GM12878 (cell line): ENCODE measurements around the gene ASTN1. TPM values are rescaled to one million over a fixed set of nuclear protein-coding genes. Genes with fewer than 3 reads are reported as not detected.

ENCODE experiments used
- ATAC-seq: fragments of 200-7000 bp; cut with Tn5 transposase; 3 replicates; pipeline ENCODE4 v1.9.1; 2020; ENCODE audit warnings: mild to moderate bottlenecking, moderate library complexity
- BruUV-seq: library from RNA; stranded (reverse); fragments of 400-500 nt; replicated peaks from 2 replicates; lab custom pipeline; 2021; lab: Mats Ljungman, UMichigan
- CTCF ChIA-PET: fragments of 300-600 bp; sonication (Branson Sonifier 250); formaldehyde crosslinking; extraction: SDS; loops from one replicate; lab custom pipeline; 2021; ENCODE audit warnings: inconsistent platforms; lab: Yijun Ruan, JAX
- POLR2A ChIA-PET: fragments of 350-600 bp; formaldehyde crosslinking; extraction: SDS; loops from one replicate; lab custom pipeline; 2021; ENCODE audit warnings: inconsistent platforms; lab: Charles Lee
- RAD21 ChIA-PET: fragments of 300-600 bp; sonication (Branson Sonifier 250); formaldehyde crosslinking; loops from one replicate; lab custom pipeline; 2023; ENCODE audit warnings: antibody characterized with exemption; ENCODE audit not compliant: unreplicated experiment; lab: Charles Lee
- SMC1A ChIA-PET: fragments of 300-600 bp; sonication (Branson Sonifier 250); formaldehyde crosslinking; loops from one replicate; lab custom pipeline; 2023; ENCODE audit not compliant: unreplicated experiment, uncharacterized antibody; lab: Charles Lee
- DNase-seq: peaks from one replicate; pipeline ENCODE4 v3.0.0-alpha.2; 2011; ENCODE audit warnings: low read depth, low spot score
- FAIRE-seq: peaks from 3 replicates; lab custom pipeline; 2011; peaks lifted over from hg19 to GRCh38; lab: Jason Lieb, UNC
- H2AFZ ChIP-seq: 2 replicates; pipeline ENCODE4 v1.6.0; 2011; ENCODE audit warnings: low read depth, low read length, control low read depth; ENCODE audit not compliant: control insufficient read depth
- H3K27ac ChIP-seq: 2 replicates; pipeline ENCODE4 v1.5.1; 2011; ENCODE audit warnings: control low read depth; ENCODE audit not compliant: control insufficient read depth, insufficient read depth
- H3K27me3 ChIP-seq, 2 experiments: replicated peaks in 1 of 2; 2 replicates each; pipeline versions ENCODE4 v1.6.0 to v1.6.1; 2011; ENCODE audit warnings: low read length in 1 of 2; ENCODE audit not compliant: control insufficient read depth in 2 of 2, insufficient read depth in 2 of 2
- H3K36me3 ChIP-seq, 2 experiments: 2 replicates each; pipeline ENCODE4 v1.5.1; 2011; ENCODE audit warnings: low read length in 1 of 2; ENCODE audit not compliant: control insufficient read depth in 2 of 2, insufficient read depth in 2 of 2
- H3K4me1 ChIP-seq: 2 replicates; pipeline ENCODE4 v1.6.1; 2011; ENCODE audit warnings: mild to moderate bottlenecking, low read length, moderate library complexity, mixed read lengths; ENCODE audit not compliant: control insufficient read depth, insufficient read depth
- H3K4me2 ChIP-seq: 2 replicates; pipeline ENCODE4 v1.6.0; 2011; ENCODE audit warnings: control low read depth; ENCODE audit not compliant: control insufficient read depth, insufficient read depth
- H3K4me3 ChIP-seq: fragments of 200-600 bp; sonication (generic); 2 replicates; pipeline ENCODE4 v1.5.1; 2016
- H3K79me2 ChIP-seq: 2 replicates; pipeline ENCODE4 v1.6.0; 2011; ENCODE audit warnings: low read length; ENCODE audit not compliant: control insufficient read depth, insufficient read depth
- H3K9ac ChIP-seq: 2 replicates; pipeline ENCODE4 v1.8.0; 2011; ENCODE audit warnings: low read length, control low read depth, mixed read lengths; ENCODE audit not compliant: control insufficient read depth, insufficient read depth
- H3K9me3 ChIP-seq: replicated peaks from 3 replicates; pipeline ENCODE4 v1.5.1; 2011; ENCODE audit warnings: mild to moderate bottlenecking, low read length; ENCODE audit not compliant: control insufficient read depth, insufficient read depth
- H4K20me1 ChIP-seq: 2 replicates; pipeline ENCODE4 v1.6.0; 2011; ENCODE audit not compliant: control insufficient read depth, insufficient read depth
- BHLHE40 ChIP-seq, 2 experiments: fragments of 450-650 bp in 1 of 2; IDR thresholded peaks; 2 replicates each; pipeline ENCODE4 v1.6.1; 2011 to 2017; ENCODE audit warnings: low read depth in 2 of 2, borderline replicate concordance in 1 of 2, improper control_type of control experiment in 1 of 2, low read length in 1 of 2, mild to moderate bottlenecking in 1 of 2
- ESRRA ChIP-seq: IDR thresholded peaks from 2 replicates; pipeline ENCODE4 v1.6.1; 2012; ENCODE audit warnings: mild to moderate bottlenecking, low read length, improper control_type of control experiment
- PML ChIP-seq: IDR thresholded peaks from 2 replicates; pipeline ENCODE4 v1.6.1; 2012; ENCODE audit warnings: low read length, inconsistent platforms
- RBBP5 ChIP-seq: fragments of 200-600 bp; sonication (generic); conservative IDR thresholded peaks from 2 replicates; pipeline ENCODE4 v1.6.1; 2016
- RUNX3 ChIP-seq: IDR thresholded peaks from 2 replicates; pipeline ENCODE4 v1.6.1; 2012; ENCODE audit warnings: low read length, inconsistent platforms
- YBX1 ChIP-seq: fragments of 450-650 bp; IDR thresholded peaks from 2 replicates; pipeline ENCODE4 v1.6.1; 2016; ENCODE audit warnings: antibody characterized with exemption
- WGBS: methylation state at CpG from one replicate; pipeline ENCODE4 v1.1.6; 2016; ENCODE audit warnings: low lambda C conversion rate; ENCODE audit not compliant: insufficient replicate concordance, insufficient coverage; ENCODE audit errors: missing lambda C conversion rate; 5-methylcytosine and 5-hydroxymethylcytosine counted together
- in situ Hi-C: fragments of 300-500 bp; cut with MboI; formaldehyde crosslinking; loops from 9 replicates; pipeline ENCODE4 v1.14.3; 2018; ENCODE audit warnings: mixed read lengths
- intact Hi-C: fragments of 100-400 bp; cut with micrococcal nuclease; formaldehyde crosslinking; loops from one replicate; pipeline ENCODE4 v1.14.2; 2022; ENCODE audit not compliant: unreplicated experiment
- polyA plus RNA-seq, 11 experiments: library from polyadenylated mRNA; depleted of rRNA in 4 of 11; unstranded in 6 of 11; stranded (reverse) in 5 of 11; fragments of >200 nt; fragmentation: Nextera tagmentation in 4 of 11; fragmentation: Illumina TruSeq in 1 of 11; extraction: Ambion mirVana in 4 of 11; extraction: Trizol in 1 of 11; gene quantifications; 1 replicate in 1 of 11; 2 replicates in 10 of 11; pipeline versions ENCODE4 v1.2.1 to v1.2.3, GENCODE V29; 2011 to 2016; ENCODE audit warnings: inconsistent platforms in 2 of 11, missing spikeins in 2 of 11, low read depth in 1 of 11
- total RNA-seq, 4 experiments: library from RNA; depleted of rRNA in 3 of 4; stranded (reverse); fragments of >200 nt in 3 of 4; fragmentation: Illumina TruSeq in 1 of 4; extraction: Trizol in 1 of 4; gene quantifications; 2 replicates each; pipeline versions ENCODE4 v1.2.1 to v1.2.3, GENCODE V29; 2013 to 2021

The ASTN1 gene
- total and polyA plus RNA-seq, 10 of the 15 experiments (the other 5 are each of a cell fraction or from before 2014, with no cell fraction given): 0.04 TPM; not detected in 9

GRCh38 chr1:176976771-176977170 is 187.7 kb downstream of the ASTN1 start:
- no peaks in the 10 kb centered on the region for H3K36me3 ChIP-seq
- H3K4me2 ChIP-seq: no peak overlapping the region
- BruUV-seq: no TSS peak
- ChIA-PET CTCF (interaction anchor here (1.0 kb wide), 1 partner anchor 78 kb away, joined by 3 read pairs; no protein-coding TSS in a partner anchor), POLR2A (no interaction called here), SMC1A (interaction anchor here (1.5 kb wide), 1 partner anchor 11 kb away, joined by 3 read pairs; no protein-coding TSS in a partner anchor), RAD21 (no interaction called here)
- no peak overlapping the region for H3K4me3 ChIP-seq
- H3K27ac ChIP-seq: no peak overlapping the region
- H3K27me3 ChIP-seq: no peaks in the 10 kb centered on the region; a peak in 1 of 4 replicates
- no peak for ATAC-seq
- intact Hi-C loops (no loop called here), in situ Hi-C loops (no loop called here)
- TF ChIP-seq PML: no peak
- no peak for TF ChIP-seq BHLHE40 (IDR thresholded peaks at IDR 0.05; ENCODE audit: borderline replicate concordance in 1 of 2, low read depth in 2 of 2, low read length in 1 of 2)
- H3K79me2 ChIP-seq: no peaks in the 10 kb centered on the region
- H4K20me1 ChIP-seq: no peaks in the 10 kb centered on the region
- no peaks in the 10 kb centered on the region for H3K9me3 ChIP-seq
- no peaks in the 10 kb centered on the region for H3K4me1 ChIP-seq
- DNase-seq: no peak
- 47% methylated on average over 7 of the region's 7 CpGs for WGBS
- no peak for FAIRE-seq
- no peak overlapping the region for H3K9ac ChIP-seq
- no peak overlapping the region for H2AFZ ChIP-seq

DNA sequence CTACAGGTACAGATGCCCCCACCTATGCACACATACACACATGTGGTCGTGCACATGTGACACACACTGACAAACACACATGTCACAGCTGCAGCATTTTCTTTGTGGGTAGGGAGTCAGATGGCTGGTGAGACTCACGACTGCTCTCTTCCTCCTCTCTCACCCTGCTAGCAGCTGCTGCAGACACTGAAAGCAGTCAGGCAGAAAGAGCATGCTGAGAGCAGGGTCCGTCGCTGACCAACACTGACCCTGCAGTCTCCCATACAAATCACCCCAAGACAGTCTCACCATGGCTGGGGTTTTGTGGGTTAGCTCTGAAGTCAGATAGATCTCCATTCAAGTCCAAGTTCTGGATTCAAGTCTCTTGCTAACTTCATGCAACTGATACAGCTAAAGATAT is 188.3 kb downstream of the ASTN1 start:
- no peaks in the 10 kb centered on the region for H3K4me1 ChIP-seq
- BruUV-seq: no TSS peak
- FAIRE-seq (no peak), ATAC-seq (no peak)
- no peak overlapping the region for H3K4me2 ChIP-seq
- H4K20me1 ChIP-seq: no peaks in the 10 kb centered on the region
- RAD21 ChIA-PET: no interaction called here
- no peaks in the 10 kb centered on the region for H3K79me2 ChIP-seq
- no peaks in the 10 kb centered on the region; a peak in 1 of 4 replicates for H3K27me3 ChIP-seq
- no peaks in the 10 kb centered on the region for H3K36me3 ChIP-seq
- intact Hi-C loops: no loop called here
- H3K9ac ChIP-seq: no peak overlapping the region
- TF ChIP-seq RUNX3 (no peak), ESRRA (no peak), RBBP5 (no peak), YBX1 (no peak)
- TF ChIP-seq, all 136 proteins: peak for 0
- DNase-seq: no peak
- in situ Hi-C loops: no loop called here
- no peak overlapping the region for H3K4me3 ChIP-seq
- ChIA-PET SMC1A (interaction anchor here (1.5 kb wide), 1 partner anchor 11 kb away, joined by 3 read pairs; no protein-coding TSS in a partner anchor), POLR2A (no interaction called here), CTCF (no interaction called here)
- WGBS: 0% methylated on average over 4 of the region's 4 CpGs
- H3K9me3 ChIP-seq: no peaks in the 10 kb centered on the region
- no peak overlapping the region for H3K27ac ChIP-seq
- no peak overlapping the region for H2AFZ ChIP-seq
